Neuronal stem cell (in vitro differentiated cells): ENCODE data around the gene MTG2.

Experiments used
- DNase-seq: peaks from one replicate; pipeline ENCODE4 v3.0.0-alpha.2; 2013; ENCODE audit warnings: low spot score
- H2AFZ ChIP-seq: one replicate; pipeline ENCODE4 v1.6.1; 2013; ENCODE audit warnings: mild to moderate bottlenecking, low read length, inconsistent platforms
- H2AK5ac ChIP-seq: 2 replicates; pipeline ENCODE4 v1.6.1; 2013; ENCODE audit warnings: low read depth, mild to moderate bottlenecking, inconsistent platforms, low read length, moderate library complexity, mixed read lengths
- H2BK120ac ChIP-seq: 2 replicates; pipeline ENCODE4 v1.6.1; 2013; ENCODE audit warnings: low read depth, mild to moderate bottlenecking, inconsistent platforms, low read length, moderate library complexity, mixed read lengths
- H2BK12ac ChIP-seq: one replicate; pipeline ENCODE4 v1.6.1; 2013; ENCODE audit warnings: low read length, inconsistent platforms
- H2BK15ac ChIP-seq: 2 replicates; pipeline ENCODE4 v1.6.1; 2013; ENCODE audit warnings: mild to moderate bottlenecking, low read length, inconsistent platforms, mixed read lengths
- H2BK5ac ChIP-seq: one replicate; pipeline ENCODE4 v1.6.1; 2013; ENCODE audit warnings: inconsistent platforms, mild to moderate bottlenecking, low read length, moderate library complexity
- H3K14ac ChIP-seq: one replicate; pipeline ENCODE4 v1.6.1; 2013; ENCODE audit warnings: low read length, inconsistent platforms
- H3K18ac ChIP-seq: 2 replicates; pipeline ENCODE4 v1.6.1; 2013; ENCODE audit warnings: low read length, inconsistent platforms
- H3K23ac ChIP-seq: 2 replicates; pipeline ENCODE4 v1.6.1; 2013; ENCODE audit warnings: low read depth, mild to moderate bottlenecking, mixed read lengths, low read length, inconsistent platforms; ENCODE audit not compliant: poor library complexity
- H3K27ac ChIP-seq: replicated peaks from 3 replicates; pipeline ENCODE4 v1.5.1; 2013; ENCODE audit warnings: low read length, inconsistent platforms
- H3K27me3 ChIP-seq, 3 experiments: 2 replicates each; pipeline ENCODE4 v1.6.1; 2013; ENCODE audit warnings: low read length in 3 of 3, mild to moderate bottlenecking in 2 of 3, inconsistent platforms in 1 of 3, low read depth in 1 of 3, mixed read lengths in 1 of 3, moderate library complexity in 1 of 3; ENCODE audit not compliant: control insufficient read depth in 3 of 3, insufficient read depth in 3 of 3
- H3K36me3 ChIP-seq, 2 donors: replicated peaks in 1 of 2; 2 replicates each; pipeline ENCODE4 v1.6.1; 2013; ENCODE audit warnings: low read length in 2 of 2; ENCODE audit not compliant: control insufficient read depth in 2 of 2, insufficient read depth in 2 of 2
- H3K4ac ChIP-seq: 2 replicates; pipeline ENCODE4 v1.6.1; 2013; ENCODE audit warnings: inconsistent platforms, mild to moderate bottlenecking, low read length, moderate library complexity
- H3K4me1 ChIP-seq, 2 donors: 1 replicate in 1 of 2; 2 replicates in 1 of 2; pipeline ENCODE4 v1.6.1; 2013; ENCODE audit warnings: low read length in 2 of 2, low read depth in 1 of 2; ENCODE audit not compliant: control insufficient read depth in 2 of 2, insufficient read depth in 1 of 2
- H3K4me2 ChIP-seq: one replicate; pipeline ENCODE4 v1.6.1; 2013; ENCODE audit warnings: mild to moderate bottlenecking, low read length, inconsistent platforms; ENCODE audit not compliant: insufficient read depth, poor library complexity, severe bottlenecking
- H3K4me3 ChIP-seq, 2 donors: 2 replicates each; pipeline ENCODE4 v1.5.1; 2013; ENCODE audit warnings: low read length in 2 of 2, mild to moderate bottlenecking in 2 of 2, inconsistent platforms in 1 of 2, moderate library complexity in 1 of 2
- H3K79me1 ChIP-seq: one replicate; pipeline ENCODE4 v1.6.1; 2013; ENCODE audit warnings: low read depth, mild to moderate bottlenecking, inconsistent platforms, low read length, moderate library complexity
- H3K9ac ChIP-seq: one replicate; pipeline ENCODE4 v1.6.1; 2013; ENCODE audit warnings: mild to moderate bottlenecking, low read depth, low read length, inconsistent platforms; ENCODE audit not compliant: poor library complexity
- H3K9me3 ChIP-seq, 2 donors: replicated peaks in 1 of 2; 2 replicates each; pipeline versions ENCODE3 to v1.6.1; 2013; ENCODE audit warnings: low read length in 2 of 2, mild to moderate bottlenecking in 2 of 2, inconsistent platforms in 1 of 2, low read depth in 1 of 2, mixed read lengths in 1 of 2, moderate library complexity in 1 of 2; ENCODE audit not compliant: control insufficient read depth in 2 of 2, insufficient read depth in 1 of 2
- H4K8ac ChIP-seq: one replicate; pipeline ENCODE4 v1.6.1; 2013; ENCODE audit warnings: low read depth, mild to moderate bottlenecking, inconsistent platforms, low read length, moderate library complexity
- H4K91ac ChIP-seq: one replicate; pipeline ENCODE4 v1.6.1; 2013; ENCODE audit warnings: low read length, low read depth, mild to moderate bottlenecking, inconsistent platforms; ENCODE audit not compliant: poor library complexity
- WGBS, 2 donors: extraction: QIAGEN DNeasy Blood & Tissue Kit; methylation state at CpG; one replicate each; pipeline ENCODE4 v1.1.7; 2013; ENCODE audit warnings: missing lambda C conversion rate in 2 of 2, mixed read lengths in 1 of 2; ENCODE audit not compliant: insufficient read length in 2 of 2, insufficient replicate concordance in 1 of 2; ENCODE audit errors: extremely low coverage in 2 of 2; 5-methylcytosine and 5-hydroxymethylcytosine counted together

MTG2 gene

DNA sequence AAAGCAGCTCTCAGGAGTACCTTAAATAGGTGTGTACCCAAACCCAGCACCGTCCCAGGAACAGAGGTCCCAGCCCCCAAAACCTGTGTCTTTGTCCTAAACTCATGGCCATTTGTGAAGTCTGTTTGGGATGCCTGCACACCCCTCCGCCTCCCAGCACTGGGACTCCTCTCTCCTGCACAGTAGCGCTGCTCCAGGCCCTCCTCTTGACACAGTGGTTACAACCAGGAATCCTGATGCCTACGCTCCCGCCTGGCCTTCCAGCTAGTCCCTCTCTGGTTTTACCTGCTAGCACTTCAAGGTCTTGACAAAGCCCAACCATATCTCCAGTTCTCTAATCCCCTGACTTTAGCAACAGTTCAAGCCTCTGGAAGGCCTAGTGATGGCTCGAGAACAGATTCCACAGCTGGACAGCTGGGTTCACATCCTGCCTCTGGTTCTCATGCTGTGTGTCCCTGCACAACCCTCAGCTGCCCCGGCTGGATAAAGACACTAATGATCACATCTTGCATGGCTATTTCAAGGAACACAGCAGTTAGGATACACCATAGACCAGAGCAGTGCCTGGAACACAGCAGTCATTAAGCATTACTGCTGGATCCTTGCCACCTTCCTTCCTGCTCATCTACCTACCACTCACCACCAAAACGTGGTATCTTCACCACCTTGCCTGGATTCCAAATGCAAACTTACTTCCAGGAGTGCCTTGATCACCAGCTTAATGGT lies 45.2 kb upstream of the MTG2 start:
- H3K14ac ChIP-seq: no peak overlapping the region
- H3K4me2 ChIP-seq: no peak overlapping the region
- H2AK5ac ChIP-seq: no peak overlapping the region
- H3K4me3 ChIP-seq: no peak overlapping the region
- H3K9me3 ChIP-seq: no peaks in the 10 kb centered on the region
- no peak overlapping the region for H3K9ac ChIP-seq
- no peak overlapping the region for H2BK5ac ChIP-seq
- H4K8ac ChIP-seq: peak overlapping the region; percentile 77
- no peak overlapping the region for H2BK12ac ChIP-seq
- peak overlapping the region; percentile 70 for H3K23ac ChIP-seq
- no peak overlapping the region for H2BK15ac ChIP-seq
- H3K4ac ChIP-seq: no peak overlapping the region
- no CpG with 5 or more reads among the region's 8 CpGs for WGBS, 2 donors
- H3K27me3 ChIP-seq: no peaks in the 10 kb centered on the region
- H3K4me1 ChIP-seq: peaks cover 5% of the 10 kb centered on the region in 2 donors
- no peak overlapping the region for H2AFZ ChIP-seq
- no peak overlapping the region for H4K91ac ChIP-seq
- H3K36me3 ChIP-seq: peaks cover 65 to 92% of the 10 kb centered on the region in 2 donors
- H3K18ac ChIP-seq: no peak overlapping the region
- H2BK120ac ChIP-seq: no peak overlapping the region
- H3K27ac ChIP-seq: no peak overlapping the region
- no peak for DNase-seq
- peaks cover 11% of the 10 kb centered on the region for H3K79me1 ChIP-seq

DNA sequence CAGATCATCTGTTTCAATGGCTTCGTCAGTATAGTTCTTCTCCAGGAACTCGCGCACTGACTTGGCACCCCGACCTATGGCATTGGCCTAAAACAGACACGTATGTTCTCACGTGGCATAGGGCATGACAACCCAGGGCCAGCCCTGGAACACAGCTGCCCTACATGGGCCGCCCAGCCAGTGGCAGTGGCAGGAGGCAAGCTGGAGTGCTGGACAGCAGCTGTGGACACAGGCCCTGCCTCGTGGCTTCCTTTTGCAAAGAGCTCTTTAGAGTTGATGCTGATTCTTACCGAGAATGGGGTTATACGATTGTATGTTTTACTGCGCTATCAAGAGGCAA lies 44.7 kb upstream of the MTG2 start:
- peak overlapping the region; percentile 70 for H3K23ac ChIP-seq
- no peak overlapping the region for H3K4me2 ChIP-seq
- peaks cover 13% of the 10 kb centered on the region for H3K79me1 ChIP-seq
- H4K91ac ChIP-seq: no peak overlapping the region
- H3K18ac ChIP-seq: no peak overlapping the region
- no peak overlapping the region for H3K14ac ChIP-seq
- no peaks in the 10 kb centered on the region for H3K27me3 ChIP-seq
- no peak overlapping the region for H2AK5ac ChIP-seq
- H2BK120ac ChIP-seq: no peak overlapping the region
- H2BK5ac ChIP-seq: no peak overlapping the region
- DNase-seq: no peak
- no peak overlapping the region for H3K9ac ChIP-seq
- no peak overlapping the region for H3K27ac ChIP-seq
- no peak overlapping the region for H2BK12ac ChIP-seq
- H3K4ac ChIP-seq: no peak overlapping the region
- no peaks in the 10 kb centered on the region for H3K9me3 ChIP-seq
- H3K4me3 ChIP-seq: no peak overlapping the region
- peaks cover 61 to 87% of the 10 kb centered on the region in 2 donors for H3K36me3 ChIP-seq
- peaks cover 5% of the 10 kb centered on the region in 2 donors for H3K4me1 ChIP-seq
- WGBS, 2 donors: no CpG with 5 or more reads among the region's 11 CpGs
- no peak overlapping the region for H2AFZ ChIP-seq
- no peak overlapping the region for H4K8ac ChIP-seq
- no peak overlapping the region for H2BK15ac ChIP-seq

DNA sequence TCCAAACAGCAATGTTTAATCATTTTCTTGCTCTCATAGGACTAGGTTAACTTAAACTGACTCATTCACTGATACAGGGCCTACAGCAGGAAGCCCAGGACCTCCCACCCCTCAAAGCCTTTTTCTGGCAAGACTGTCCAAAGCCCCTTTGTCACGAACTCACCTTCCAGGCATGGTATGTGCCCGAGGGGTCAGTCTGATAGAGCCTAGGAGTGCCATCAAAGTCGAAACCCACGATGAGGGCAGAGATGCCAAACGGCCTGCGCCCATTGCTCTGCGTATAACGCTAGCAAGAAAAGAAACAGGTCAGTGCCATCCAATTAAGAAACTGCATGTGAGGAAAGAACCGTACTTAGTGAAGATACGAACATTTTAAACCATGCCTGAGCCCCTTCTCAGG lies 43.9 kb upstream of the MTG2 start:
- Histone ChIP-seq H3K4ac (no peak overlapping the region), H3K14ac (no peak overlapping the region), H2BK12ac (no peak overlapping the region), H2BK15ac (no peak overlapping the region), H2AK5ac (no peak overlapping the region), H3K9me3 (no peaks in the 10 kb centered on the region), H3K4me2 (no peak overlapping the region), H3K23ac (no peak overlapping the region), H3K4me1 (peaks cover 5% of the 10 kb centered on the region in 2 donors), H2BK5ac (no peak overlapping the region), H4K8ac (no peak overlapping the region), H3K27ac (no peak overlapping the region), H3K4me3 (no peak overlapping the region), H2AFZ (no peak overlapping the region), H3K27me3 (no peaks in the 10 kb centered on the region), H3K18ac (no peak overlapping the region), H3K79me1 (peaks cover 13% of the 10 kb centered on the region), H3K36me3 (peaks cover 56 to 79% of the 10 kb centered on the region in 2 donors), H4K91ac (no peak overlapping the region), H2BK120ac (no peak overlapping the region), H3K9ac (no peak overlapping the region)
- DNase-seq: no peak
- WGBS, 2 donors: no CpG with 5 or more reads among the region's 10 CpGs

DNA sequence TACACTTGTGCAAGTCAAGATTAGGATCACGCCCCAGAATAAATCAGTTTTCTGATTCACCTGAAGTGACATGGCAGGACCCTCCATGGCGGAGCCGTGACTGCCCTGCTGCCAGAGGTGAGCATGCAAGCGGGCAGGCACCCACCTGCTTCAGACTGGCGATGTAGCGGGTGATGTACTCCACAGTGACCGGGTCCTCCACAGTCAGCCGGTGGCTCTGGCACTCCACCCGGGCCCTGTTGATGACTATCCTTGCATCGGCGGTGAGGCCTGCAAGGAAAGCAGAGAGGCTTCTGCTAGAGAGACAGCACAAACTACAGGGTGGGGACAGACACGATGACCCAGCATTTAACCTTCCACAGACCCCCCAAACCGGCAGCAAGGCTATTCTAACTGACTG lies 43.2 kb upstream of the MTG2 start:
- H2BK15ac ChIP-seq: no peak overlapping the region
- no peak overlapping the region for H2BK120ac ChIP-seq
- no peak overlapping the region for H2BK5ac ChIP-seq
- no peak overlapping the region for H3K23ac ChIP-seq
- no peak overlapping the region for H3K14ac ChIP-seq
- no peak overlapping the region for H3K18ac ChIP-seq
- no peak overlapping the region for H2AFZ ChIP-seq
- peaks cover 13% of the 10 kb centered on the region for H3K79me1 ChIP-seq
- no peak overlapping the region for H3K9ac ChIP-seq
- H3K9me3 ChIP-seq: no peaks in the 10 kb centered on the region
- no peak overlapping the region for H2BK12ac ChIP-seq
- no peak overlapping the region for H3K4ac ChIP-seq
- no CpG with 5 or more reads among the region's 13 CpGs for WGBS, 2 donors
- no peak overlapping the region for H3K4me2 ChIP-seq
- H3K36me3 ChIP-seq: peaks cover 53 to 72% of the 10 kb centered on the region in 2 donors
- no peaks in the 10 kb centered on the region for H3K27me3 ChIP-seq
- no peak overlapping the region for H2AK5ac ChIP-seq
- H4K91ac ChIP-seq: no peak overlapping the region
- peaks cover 6 to 7% of the 10 kb centered on the region in 2 donors for H3K4me1 ChIP-seq
- no peak overlapping the region for H3K4me3 ChIP-seq
- no peak overlapping the region for H3K27ac ChIP-seq
- H4K8ac ChIP-seq: no peak overlapping the region
- DNase-seq: no peak
